GM18507 (cell line): ENCODE results near the gene PRRT2.

ENCODE experiments used
- DNase-seq: peaks from one replicate; pipeline ENCODE4 v3.0.0; 2011; ENCODE audit warnings: low read depth; ENCODE audit not compliant: insufficient read length; ENCODE audit errors: extremely low spot score
- FAIRE-seq: peaks from 2 replicates; lab custom pipeline; 2011; peaks lifted over from hg19 to GRCh38; lab: Jason Lieb, UNC

Gene PRRT2

GRCh38 chr16:29854520-29855100, 42.6 kb downstream of the PRRT2 start:
- no peak for DNase-seq
- FAIRE-seq = no peak

GRCh38 chr16:29857133-29857760, 45.3 kb downstream of the PRRT2 start:
- DNase-seq (no peak), FAIRE-seq (no peak)

- DNase-seq (no peak), FAIRE-seq (no peak)
Observed at GRCh38 chr16:29858149-29858849, 46.3 kb downstream of the PRRT2 start.

GRCh38 chr16:29858974-29859373, 47.0 kb downstream of the PRRT2 start:
- FAIRE-seq = no peak

GRCh38 chr16:29860218-29860617, 48.2 kb downstream of the PRRT2 start:
- FAIRE-seq (no peak), DNase-seq (no peak)

More at GRCh38 chr16:29858974-29859373, 47.0 kb downstream of the PRRT2 start:
- DNase-seq = no peak

GRCh38 chr16:29862383-29862883, 50.4 kb downstream of the PRRT2 start:
- FAIRE-seq (no peak), DNase-seq (no peak)

GRCh38 chr16:29862884-29863668, 51.1 kb downstream of the PRRT2 start, which contains the start of gene CDIPT:
TSS of gene CDIPT (minus strand) at chr16:29863226. CDS start at chr16:29862857, 369 bp downstream.
- peak; percentile 97 for FAIRE-seq

GRCh38 chr16:29863669-29863984, 51.6 kb downstream of the PRRT2 start:
- no peak for DNase-seq

More at GRCh38 chr16:29862884-29863668, 51.1 kb downstream of the PRRT2 start, which contains the start of gene CDIPT:
- DNase-seq = peak; percentile 90

GRCh38 chr16:29864205-29864604, 52.2 kb downstream of the PRRT2 start:
- FAIRE-seq (no peak), DNase-seq (no peak)

More at GRCh38 chr16:29863669-29863984, 51.6 kb downstream of the PRRT2 start:
- FAIRE-seq = no peak
